Psoas muscle (tissue), 8 donors: ENCODE data around the gene DPYSL5. TPM values are rescaled to one million over a fixed set of nuclear protein-coding genes. Genes with fewer than 3 reads are reported as not detected.

Experiments used
- ATAC-seq, 4 donors: fragments of 200-7000 bp; cut with Tn5 transposase; one replicate each; pipeline ENCODE4 v1.9.1; 2020; ENCODE audit warnings: moderate library complexity in 3 of 4, mild to moderate bottlenecking in 2 of 4
- DNase-seq, 2 donors: peaks; one replicate each; pipeline ENCODE4 v3.0.0-alpha.2; 2020
- H3K27ac ChIP-seq: fragments of 200-600 bp; one replicate; pipeline ENCODE4 v1.8.0; 2022
- H3K27me3 ChIP-seq, 3 donors: fragments of 200-600 bp in 1 of 3; one replicate each; pipeline versions ENCODE4 v1.6.1 to v1.8.0; 2013 to 2022; ENCODE audit warnings: low read length in 2 of 3, mild to moderate bottlenecking in 2 of 3, moderate library complexity in 1 of 3; ENCODE audit not compliant: insufficient read depth in 3 of 3
- H3K36me3 ChIP-seq, 2 donors: fragments of 200-600 bp in 1 of 2; one replicate each; pipeline versions ENCODE4 v1.6.1 to v1.8.0; 2013 to 2022; ENCODE audit warnings: low read depth in 1 of 2, mild to moderate bottlenecking in 1 of 2, moderate library complexity in 1 of 2; ENCODE audit not compliant: insufficient read depth in 1 of 2
- H3K4me1 ChIP-seq: fragments of 200-600 bp; one replicate; pipeline ENCODE4 v1.8.0; 2022
- H3K4me3 ChIP-seq: fragments of 200-600 bp; one replicate; pipeline ENCODE4 v1.8.0; 2022; ENCODE audit warnings: mild to moderate bottlenecking
- H3K9me3 ChIP-seq: fragments of 200-600 bp; one replicate; pipeline ENCODE4 v1.8.0; 2022
- WGBS, 3 donors: extraction: QIAGEN DNeasy Blood & Tissue Kit; methylation state at CpG; one replicate each; pipeline versions ENCODE4 v1.1.6 to v1.1.7; 2013; 5-methylcytosine and 5-hydroxymethylcytosine counted together
- intact Hi-C, 2 donors: fragments of 100-400 bp; cut with DNase I; formaldehyde crosslinking; loops; one replicate each; pipeline versions ENCODE4 v1.11.0 to v1.14.2; 2022
- polyA plus RNA-seq, 3 donors: library from polyadenylated mRNA; stranded (reverse); fragments of 200-250 nt; gene quantifications; one replicate each; pipeline ENCODE4 v1.2.3, GENCODE V29; 2013
- total RNA-seq, 4 donors: library from RNA; stranded (reverse); fragmentation: NEBNext Ultra II Directional in 2 of 4; extraction: Animal tissue kit (Norgen Biotek cat#: 25700) in 2 of 4; gene quantifications; one replicate each; pipeline versions ENCODE4 v1.2.1 to v1.2.4, GENCODE V29; 2021 to 2023
- TF ChIP-seq, protein P1 (sequence below): fragments of 200-600 bp; IDR thresholded peaks from one replicate; pipeline ENCODE4 v1.8.0; 2022; ENCODE audit warnings: antibody characterized with exemption
- donor health status: healthy with polysubstance abuse.
- donor health status: DM: no; HTN: no; CAD: no; lungs with moderate emphysema.
- donor health status: Bipolar disorder and iron deficiency.
- donor health status: healthy.
- donor health status: DM: yes; HTN: yes; CAD: no.
- donor health status: DM: no; HTN: no; CAD: no.
- donor health status: DM: no; HTN: no; CAD: no.
- donor health status: DM: yes; HTN: yes; CAD: no.

Gene DPYSL5
- total and polyA plus RNA-seq, 7 donors, result 0.03 to 0.39 (median 0.08) TPM; not detected in 3

DNA sequence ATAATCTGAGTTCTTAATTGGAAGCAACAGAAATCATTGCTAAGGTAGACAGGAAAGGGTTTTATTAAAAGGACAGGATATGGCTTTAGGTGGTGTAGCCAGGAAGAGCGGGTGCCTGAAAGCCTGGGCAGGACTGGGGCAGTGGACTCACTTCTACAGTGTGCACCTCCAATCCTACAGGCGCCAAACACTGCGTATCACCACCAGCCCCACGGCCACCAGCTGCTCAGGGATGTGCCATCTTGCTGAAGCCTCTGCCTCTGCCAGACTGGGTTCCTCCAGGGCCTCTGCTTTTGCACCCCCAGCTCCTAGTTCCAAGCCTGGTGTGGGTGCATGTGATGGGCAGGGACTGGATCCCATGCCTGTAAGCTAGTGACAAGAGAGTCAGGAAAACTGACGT is 29.7 kb upstream of the DPYSL5 start:
- Histone ChIP-seq H3K36me3 (no peaks in the 10 kb centered on the region), H3K27ac (no peak overlapping the region), H3K9me3 (no peaks in the 10 kb centered on the region), H3K4me3 (no peak overlapping the region), H3K4me1 (no peaks in the 10 kb centered on the region), H3K27me3 (peaks cover 0 to 14% (median 0%) of the 10 kb centered on the region in 3 donors)
- TF ChIP-seq, protein P1, sequence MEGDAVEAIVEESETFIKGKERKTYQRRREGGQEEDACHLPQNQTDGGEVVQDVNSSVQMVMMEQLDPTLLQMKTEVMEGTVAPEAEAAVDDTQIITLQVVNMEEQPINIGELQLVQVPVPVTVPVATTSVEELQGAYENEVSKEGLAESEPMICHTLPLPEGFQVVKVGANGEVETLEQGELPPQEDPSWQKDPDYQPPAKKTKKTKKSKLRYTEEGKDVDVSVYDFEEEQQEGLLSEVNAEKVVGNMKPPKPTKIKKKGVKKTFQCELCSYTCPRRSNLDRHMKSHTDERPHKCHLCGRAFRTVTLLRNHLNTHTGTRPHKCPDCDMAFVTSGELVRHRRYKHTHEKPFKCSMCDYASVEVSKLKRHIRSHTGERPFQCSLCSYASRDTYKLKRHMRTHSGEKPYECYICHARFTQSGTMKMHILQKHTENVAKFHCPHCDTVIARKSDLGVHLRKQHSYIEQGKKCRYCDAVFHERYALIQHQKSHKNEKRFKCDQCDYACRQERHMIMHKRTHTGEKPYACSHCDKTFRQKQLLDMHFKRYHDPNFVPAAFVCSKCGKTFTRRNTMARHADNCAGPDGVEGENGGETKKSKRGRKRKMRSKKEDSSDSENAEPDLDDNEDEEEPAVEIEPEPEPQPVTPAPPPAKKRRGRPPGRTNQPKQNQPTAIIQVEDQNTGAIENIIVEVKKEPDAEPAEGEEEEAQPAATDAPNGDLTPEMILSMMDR, result no peak
- intact Hi-C loops, result no loop called here
- WGBS, 3 donors, result 63 to 64% (median 64%) methylated on average over 5 of the region's 5 CpGs
- ATAC-seq (no peak), DNase-seq (no peak)

DNA sequence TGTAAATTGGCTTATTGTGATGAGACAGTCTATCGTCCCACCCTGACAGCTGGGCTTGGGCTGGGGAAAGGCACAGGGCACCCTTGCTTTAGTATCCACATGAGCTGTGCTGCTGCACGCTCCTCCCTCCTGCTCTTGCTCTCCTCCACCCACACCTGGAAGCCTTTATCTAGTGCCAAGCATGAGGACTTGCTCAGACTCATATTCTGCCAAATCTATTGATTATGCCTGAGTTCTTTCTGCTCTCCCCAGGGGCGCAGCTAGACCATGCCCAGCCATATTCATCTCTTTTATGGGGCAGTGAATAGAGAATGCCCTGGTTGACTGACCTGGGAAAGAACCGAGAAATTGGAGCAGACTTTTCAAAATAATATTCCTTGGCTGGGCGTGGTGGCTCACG is 29.0 kb upstream of the DPYSL5 start:
- no peak overlapping the region for H3K27ac ChIP-seq
- DNase-seq (no peak), ATAC-seq (no peak)
- TF ChIP-seq, protein P1, result no peak
- no peaks in the 10 kb centered on the region for H3K4me1 ChIP-seq
- no peak overlapping the region for H3K4me3 ChIP-seq
- no peaks in the 10 kb centered on the region for H3K36me3 ChIP-seq
- intact Hi-C loops, result no loop called here
- no peaks in the 10 kb centered on the region for H3K9me3 ChIP-seq
- WGBS, 3 donors, result 64 to 67% (median 66%) methylated on average over 6 of the region's 6 CpGs
- H3K27me3 ChIP-seq, result peaks cover 0 to 9% (median 0%) of the 10 kb centered on the region in 3 donors

DNA sequence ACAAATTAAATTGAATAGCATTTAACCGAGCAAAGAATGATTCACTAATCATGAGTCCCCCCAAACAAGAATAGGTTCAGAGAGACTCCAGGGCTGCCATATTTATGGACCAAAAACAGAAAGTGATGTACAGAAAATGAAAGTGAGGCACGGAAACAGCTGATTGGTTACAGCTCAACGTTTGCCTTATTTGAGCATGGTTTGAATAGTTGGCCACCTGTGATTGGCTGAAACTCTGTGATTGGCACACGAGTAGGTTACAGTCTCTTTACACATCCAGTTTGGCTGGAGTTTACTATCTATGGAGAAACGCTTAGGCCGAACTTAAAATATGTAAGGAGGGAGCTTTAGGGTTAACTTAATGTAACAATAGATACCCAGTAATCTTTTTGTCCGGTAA is 27.0 kb upstream of the DPYSL5 start:
- Histone ChIP-seq H3K9me3 (no peaks in the 10 kb centered on the region), H3K27me3 (peaks cover 0 to 5% (median 0%) of the 10 kb centered on the region in 3 donors), H3K36me3 (no peaks in the 10 kb centered on the region), H3K4me1 (no peaks in the 10 kb centered on the region), H3K27ac (no peak overlapping the region), H3K4me3 (no peak overlapping the region)
- DNase-seq (no peak), ATAC-seq (no peak)
- TF ChIP-seq, protein P1, result no peak
- intact Hi-C loops, result no loop called here
- 76 to 79% (median 77%) methylated on average over 7 of the region's 7 CpGs for WGBS, 3 donors

DNA sequence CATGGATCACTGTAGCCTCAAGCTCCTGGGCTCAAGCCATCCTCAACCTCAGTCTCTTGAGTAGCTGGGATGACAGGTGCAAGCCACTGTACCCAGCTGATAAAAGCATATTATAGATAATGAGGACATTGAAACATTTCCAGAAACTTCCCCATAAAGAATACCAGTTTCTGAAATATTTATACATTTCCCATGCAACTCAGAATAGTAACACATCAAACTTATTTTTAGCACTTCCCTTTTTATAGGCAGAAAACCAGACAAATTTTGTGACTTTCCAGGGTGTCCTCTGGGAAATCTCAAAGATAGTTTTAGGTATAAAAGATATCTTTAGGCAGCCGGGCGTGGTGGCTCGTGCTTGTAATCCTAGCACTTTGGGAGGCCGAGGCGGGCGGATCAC is 25.1 kb upstream of the DPYSL5 start:
- Histone ChIP-seq H3K27ac (no peak overlapping the region), H3K4me1 (no peaks in the 10 kb centered on the region), H3K36me3 (no peaks in the 10 kb centered on the region), H3K4me3 (no peak overlapping the region), H3K9me3 (no peaks in the 10 kb centered on the region), H3K27me3 (peaks cover 0 to 5% (median 0%) of the 10 kb centered on the region in 3 donors)
- ATAC-seq (no peak), DNase-seq (no peak)
- 72 to 78% (median 72%) methylated on average over 6 of the region's 6 CpGs for WGBS, 3 donors
- intact Hi-C loops, result no loop called here
- TF ChIP-seq, protein P1, result no peak
